Measurements from ENCODE around the gene KCNH5.

KCNH5 gene

GRCh38 chr14:63051992-63052391, 6.7 kb upstream of the KCNH5 start:
- no peaks in the 10 kb centered on the region for H3K9me3 ChIP-seq (ENCODE audit: insufficient read depth, low read length)
- H3K79me2 ChIP-seq (ENCODE audit: insufficient read depth, low read length), result no peaks in the 10 kb centered on the region
- no peak overlapping the region for H2AFZ ChIP-seq (ENCODE audit: low read depth, low read length, severe bottlenecking)
- TF ChIP-seq CTCF (IDR thresholded peaks at IDR 0.05; ENCODE audit: insufficient read depth, low read length, poor library complexity, severe bottlenecking) (no peak), EZH2phosphoT487 (conservative IDR thresholded peaks at IDR 0.05; ENCODE audit: low read length) (no peak)
- H4K20me1 ChIP-seq (ENCODE audit: low read depth, low read length), result no peaks in the 10 kb centered on the region
- no peaks in the 10 kb centered on the region for H3K36me3 ChIP-seq (ENCODE audit: low read length)
- no peak overlapping the region for H3K4me3 ChIP-seq (ENCODE audit: insufficient read depth, low read length, poor library complexity, severe bottlenecking)
- H3K27me3 ChIP-seq (ENCODE audit: low read length), result no peaks in the 10 kb centered on the region
- no peak overlapping the region for H3K9ac ChIP-seq (ENCODE audit: low read length)
- no peaks in the 10 kb centered on the region for H3F3A ChIP-seq (ENCODE audit: insufficient read depth)
- H3K27ac ChIP-seq (ENCODE audit: low read depth, low read length), result no peak overlapping the region
- no peak overlapping the region for H3K4me2 ChIP-seq (ENCODE audit: low read depth, low read length, poor library complexity, severe bottlenecking)
- H3K9me2 ChIP-seq (replicated peaks; ENCODE audit: insufficient read depth, low read length), result no peaks in the 10 kb centered on the region

GRCh38 chr14:63051301-63051700, 6.0 kb upstream of the KCNH5 start:
- no peaks in the 10 kb centered on the region for H3K79me2 ChIP-seq (ENCODE audit: insufficient read depth, low read length)
- no peaks in the 10 kb centered on the region for H4K20me1 ChIP-seq (ENCODE audit: low read depth, low read length)
- H3K27me3 ChIP-seq (ENCODE audit: low read length), result no peaks in the 10 kb centered on the region
- H3K36me3 ChIP-seq (ENCODE audit: low read length), result no peaks in the 10 kb centered on the region
- H3F3A ChIP-seq (ENCODE audit: insufficient read depth), result no peaks in the 10 kb centered on the region
- H3K4me3 ChIP-seq (ENCODE audit: insufficient read depth, low read length, poor library complexity, severe bottlenecking), result no peak overlapping the region
- H3K9me2 ChIP-seq (replicated peaks; ENCODE audit: insufficient read depth, low read length), result no peaks in the 10 kb centered on the region
- H3K27ac ChIP-seq (ENCODE audit: low read depth, low read length), result no peak overlapping the region
- no peak overlapping the region for H2AFZ ChIP-seq (ENCODE audit: low read depth, low read length, severe bottlenecking)
- no peak overlapping the region for H3K9ac ChIP-seq (ENCODE audit: low read length)
- H3K9me3 ChIP-seq (ENCODE audit: insufficient read depth, low read length), result no peaks in the 10 kb centered on the region
- H3K4me2 ChIP-seq (ENCODE audit: low read depth, low read length, poor library complexity, severe bottlenecking), result no peak overlapping the region
- TF ChIP-seq EZH2phosphoT487 (conservative IDR thresholded peaks at IDR 0.05; ENCODE audit: low read length), result no peak
- no peak for TF ChIP-seq CTCF (IDR thresholded peaks at IDR 0.05; ENCODE audit: insufficient read depth, low read length, poor library complexity, severe bottlenecking)

GRCh38 chr14:63050694-63051093, 5.4 kb upstream of the KCNH5 start:
- Histone ChIP-seq H3K4me3 (ENCODE audit: insufficient read depth, low read length, poor library complexity, severe bottlenecking) (no peak overlapping the region), H3K79me2 (ENCODE audit: insufficient read depth, low read length) (no peaks in the 10 kb centered on the region), H3K9me3 (ENCODE audit: insufficient read depth, low read length) (no peaks in the 10 kb centered on the region), H3K9ac (ENCODE audit: low read length) (no peak overlapping the region), H3F3A (ENCODE audit: insufficient read depth) (no peaks in the 10 kb centered on the region), H4K20me1 (ENCODE audit: low read depth, low read length) (no peaks in the 10 kb centered on the region), H2AFZ (ENCODE audit: low read depth, low read length, severe bottlenecking) (no peak overlapping the region), H3K36me3 (ENCODE audit: low read length) (no peaks in the 10 kb centered on the region), H3K9me2 (replicated peaks; ENCODE audit: insufficient read depth, low read length) (no peaks in the 10 kb centered on the region), H3K27ac (ENCODE audit: low read depth, low read length) (no peak overlapping the region), H3K4me2 (ENCODE audit: low read depth, low read length, poor library complexity, severe bottlenecking) (no peak overlapping the region), H3K27me3 (ENCODE audit: low read length) (no peaks in the 10 kb centered on the region)
- TF ChIP-seq CTCF (IDR thresholded peaks at IDR 0.05; ENCODE audit: insufficient read depth, low read length, poor library complexity, severe bottlenecking), result no peak
- TF ChIP-seq EZH2phosphoT487 (conservative IDR thresholded peaks at IDR 0.05; ENCODE audit: low read length), result no peak
